Breast epithelium (tissue), 3 donors: Measurements from ENCODE around the gene TMEM201.

ENCODE experiments used
- CTCF ChIP-seq, 3 donors: fragments of 450-650 bp; IDR thresholded peaks; one replicate each; pipeline ENCODE4 v1.5.1; 2016 to 2017; ENCODE audit warnings: antibody characterized with exemption in 3 of 3, mild to moderate bottlenecking in 3 of 3, moderate library complexity in 3 of 3
- POLR2A ChIP-seq: fragments of 450-650 bp; IDR thresholded peaks from one replicate; pipeline ENCODE4 v1.6.1; 2016; ENCODE audit warnings: antibody characterized with exemption, mild to moderate bottlenecking, moderate library complexity
- POLR2AphosphoS5 ChIP-seq, 3 donors: sonication (generic); formaldehyde crosslinking; IDR thresholded peaks; one replicate each; pipeline ENCODE4 v1.6.1; 2017; ENCODE audit warnings: antibody characterized with exemption in 3 of 3

- no peak for TF ChIP-seq CTCF (IDR thresholded peaks at IDR 0.05)
- TF ChIP-seq POLR2A: no peak
- TF ChIP-seq POLR2AphosphoS5 (IDR thresholded peaks at IDR 0.05): no peak
Measured at GRCh38 chr1:9646037-9646436, 57.3 kb downstream of the TMEM201 start.
